Muscle layer of colon (tissue), 2 donors: ENCODE data around the gene FGFBP3.
A peak's percentile ranks its signal among the peaks of the same experiment; 100 is the strongest.

Experiments used
- H3K27ac ChIP-seq: one replicate; pipeline ENCODE4 v1.7.0; 2013; ENCODE audit warnings: low read depth, mild to moderate bottlenecking, low read length, moderate library complexity
- H3K27me3 ChIP-seq, 2 donors: one replicate each; pipeline ENCODE4 v1.7.0; 2013; ENCODE audit warnings: low read length in 2 of 2, mild to moderate bottlenecking in 2 of 2; ENCODE audit not compliant: insufficient read depth in 2 of 2, control insufficient read depth in 1 of 2
- H3K36me3 ChIP-seq: one replicate; pipeline ENCODE4 v1.7.0; 2013; ENCODE audit warnings: mild to moderate bottlenecking, low read length; ENCODE audit not compliant: insufficient read depth
- H3K4me1 ChIP-seq: one replicate; pipeline ENCODE4 v1.7.0; 2013; ENCODE audit warnings: mild to moderate bottlenecking, low read length; ENCODE audit not compliant: insufficient read depth
- H3K4me3 ChIP-seq, 2 donors: one replicate each; pipeline ENCODE4 v1.7.0; 2013; ENCODE audit warnings: low read length in 2 of 2, low read depth in 1 of 2, mild to moderate bottlenecking in 1 of 2, moderate library complexity in 1 of 2
- H3K9ac ChIP-seq: one replicate; pipeline ENCODE4 v1.7.0; 2013; ENCODE audit warnings: low read length
- H3K9me3 ChIP-seq: one replicate; pipeline ENCODE4 v1.7.0; 2013; ENCODE audit warnings: mild to moderate bottlenecking, low read length
- donor health status: abdominal sarcoma.
- donor health status: Adenocarcinoma of cecum.

FGFBP3 gene

GRCh38 chr10:91925022-91925320, 15.7 kb upstream of the FGFBP3 start:
- no peaks in the 10 kb centered on the region for H3K27me3 ChIP-seq
- no peaks in the 10 kb centered on the region for H3K36me3 ChIP-seq
- peaks cover 20% of the 10 kb centered on the region for H3K4me1 ChIP-seq
- H3K9me3 ChIP-seq = no peaks in the 10 kb centered on the region
- no peak overlapping the region for H3K27ac ChIP-seq
- no peak overlapping the region for H3K9ac ChIP-seq
- peak overlapping the region in 1 of 2 donors; percentile 90 for H3K4me3 ChIP-seq

- H3K9ac ChIP-seq = peak overlapping the region; percentile 98
- H3K4me1 ChIP-seq = peaks cover 20% of the 10 kb centered on the region
- H3K27me3 ChIP-seq = no peaks in the 10 kb centered on the region
- peak overlapping the region; percentile 71 for H3K27ac ChIP-seq
- H3K4me3 ChIP-seq = peak overlapping the region; percentile 90 to 92
- H3K9me3 ChIP-seq = no peaks in the 10 kb centered on the region
- H3K36me3 ChIP-seq = no peaks in the 10 kb centered on the region
Measured at GRCh38 chr10:91924212-91925021, 15.1 kb upstream of the FGFBP3 start.

- H3K36me3 ChIP-seq = no peaks in the 10 kb centered on the region
- H3K9ac ChIP-seq = peak within 1 kb of the TSS; percentile 98
- H3K4me1 ChIP-seq = peaks cover 20% of the 10 kb centered on the region
Measured at GRCh38 chr10:91923371-91924211, 14.3 kb upstream of the FGFBP3 start, which contains the start of gene BTAF1. Gene BTAF1, plus strand, starts transcription at chr10:91923770. Its CDS starts 307 bp downstream, at chr10:91924077.

GRCh38 chr10:91919651-91920050, 10.4 kb upstream of the FGFBP3 start:
- no peak overlapping the region for H3K27ac ChIP-seq
- no peak overlapping the region for H3K4me3 ChIP-seq
- no peaks in the 10 kb centered on the region for H3K9me3 ChIP-seq
- no peaks in the 10 kb centered on the region for H3K27me3 ChIP-seq
- H3K4me1 ChIP-seq = peaks cover 3% of the 10 kb centered on the region
- H3K36me3 ChIP-seq = no peaks in the 10 kb centered on the region
- H3K9ac ChIP-seq = no peak overlapping the region

More at GRCh38 chr10:91923371-91924211, 14.3 kb upstream of the FGFBP3 start, which contains the start of gene BTAF1:
- Histone ChIP-seq H3K27me3 (no peaks in the 10 kb centered on the region), H3K9me3 (no peaks in the 10 kb centered on the region), H3K4me3 (peak within 1 kb of the TSS; percentile 90 to 92), H3K27ac (peak within 1 kb of the TSS; percentile 71)

GRCh38 chr10:91910467-91910866, 1.2 kb upstream of the FGFBP3 start:
- Histone ChIP-seq H3K36me3 (no peaks in the 10 kb centered on the region), H3K9ac (no peak overlapping the region), H3K9me3 (no peaks in the 10 kb centered on the region), H3K27me3 (no peaks in the 10 kb centered on the region), H3K27ac (no peak overlapping the region), H3K4me3 (no peak overlapping the region), H3K4me1 (peaks cover 11% of the 10 kb centered on the region)

- Histone ChIP-seq H3K9me3 (no peaks in the 10 kb centered on the region), H3K36me3 (no peaks in the 10 kb centered on the region), H3K4me3 (peak overlapping the region; percentile 71 to 74), H3K9ac (peak overlapping the region; percentile 11), H3K27ac (peak overlapping the region; percentile 58), H3K27me3 (no peaks in the 10 kb centered on the region), H3K4me1 (peaks cover 11% of the 10 kb centered on the region)
Measured at GRCh38 chr10:91908337-91909116, 759 bp downstream of the FGFBP3 start.

GRCh38 chr10:91907914-91908336, 1.4 kb downstream of the FGFBP3 start:
- H3K9me3 ChIP-seq = no peaks in the 10 kb centered on the region
- no peaks in the 10 kb centered on the region for H3K36me3 ChIP-seq
- no peaks in the 10 kb centered on the region for H3K27me3 ChIP-seq
- H3K4me1 ChIP-seq = peaks cover 11% of the 10 kb centered on the region
- peak overlapping the region; percentile 58 for H3K27ac ChIP-seq
- H3K4me3 ChIP-seq = peak overlapping the region; percentile 71 to 74
- peak overlapping the region; percentile 11 for H3K9ac ChIP-seq

- peaks cover 11% of the 10 kb centered on the region for H3K4me1 ChIP-seq
- no peaks in the 10 kb centered on the region for H3K36me3 ChIP-seq
- H3K9me3 ChIP-seq = no peaks in the 10 kb centered on the region
- H3K4me3 ChIP-seq = no peak overlapping the region
- no peaks in the 10 kb centered on the region for H3K27me3 ChIP-seq
- no peak overlapping the region for H3K27ac ChIP-seq
- no peak overlapping the region for H3K9ac ChIP-seq
Measured at GRCh38 chr10:91907033-91907594, 2.2 kb downstream of the FGFBP3 start.

GRCh38 chr10:91901784-91902677, 7.3 kb downstream of the FGFBP3 start:
- H3K4me1 ChIP-seq = peaks cover under 1% of the 10 kb centered on the region
- no peak overlapping the region for H3K27ac ChIP-seq
- H3K27me3 ChIP-seq = no peaks in the 10 kb centered on the region
- no peak overlapping the region for H3K9ac ChIP-seq
- H3K4me3 ChIP-seq = no peak overlapping the region
- no peaks in the 10 kb centered on the region for H3K36me3 ChIP-seq
- no peaks in the 10 kb centered on the region for H3K9me3 ChIP-seq

GRCh38 chr10:91897421-91897820, 11.9 kb downstream of the FGFBP3 start:
- H3K27me3 ChIP-seq = no peaks in the 10 kb centered on the region
- H3K9me3 ChIP-seq = no peaks in the 10 kb centered on the region
- no peak overlapping the region for H3K9ac ChIP-seq
- H3K4me3 ChIP-seq = no peak overlapping the region
- no peaks in the 10 kb centered on the region for H3K4me1 ChIP-seq
- H3K27ac ChIP-seq = no peak overlapping the region
- no peaks in the 10 kb centered on the region for H3K36me3 ChIP-seq
